Inflammatory macrophage treated with lipopolysaccharide for 1 hour (primary cell): Measurements from ENCODE around the gene SCNM1.
A peak's percentile ranks its signal among the peaks of the same experiment; 100 is the strongest.
"Not testable (repeated sequence)": the region's sequence is repeated elsewhere in the genome, so short reads cannot be mapped to it uniquely, and the experiment has no call there.

Experiments
- DNase-seq, 2 donors: peaks; one replicate each; pipeline ENCODE4 v3.0.0-alpha.2; 2020 to 2022

Gene SCNM1

DNA sequence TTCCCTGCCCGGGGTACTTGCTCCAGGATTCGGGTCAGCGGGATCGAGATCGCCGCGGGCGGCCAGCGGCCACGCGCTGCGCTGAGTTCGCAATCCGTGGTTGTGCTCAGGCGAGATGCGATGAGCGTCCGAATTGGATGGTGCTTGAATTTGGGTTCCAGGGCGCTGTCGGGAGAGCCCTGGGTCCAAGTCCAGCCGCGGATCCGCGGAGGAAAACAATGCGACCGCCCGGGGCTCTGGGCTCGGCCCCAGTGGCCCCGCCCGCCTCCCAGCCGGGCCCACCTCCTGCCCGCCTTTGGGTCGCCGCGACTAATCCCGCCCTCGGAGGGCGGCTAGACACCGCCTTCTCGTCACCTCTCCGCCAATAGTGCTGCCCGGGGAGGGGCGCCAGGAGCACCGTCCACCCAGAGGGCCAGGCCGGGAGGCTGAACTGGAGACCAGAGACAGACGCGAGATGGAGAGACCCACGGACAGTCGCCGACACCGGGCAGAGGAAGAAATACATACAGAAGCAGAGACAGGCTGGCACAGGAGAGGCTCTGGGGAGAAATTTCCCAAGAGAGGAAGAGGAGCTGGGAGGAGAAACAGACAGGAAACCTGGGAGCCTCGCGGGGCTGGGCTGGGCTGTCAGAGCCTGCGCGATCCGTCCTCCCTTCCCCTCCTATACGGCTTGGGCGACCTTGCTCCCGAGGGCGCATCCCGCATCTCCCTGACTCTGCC, 19.4 kb upstream of the SCNM1 start, which contains the start of gene SEMA6C:
Gene SEMA6C, minus strand, starts transcription at position 220 of the 720 bp plus-strand sequence. CDS start 4,010 bp downstream, outside the sequence.
- DNase-seq: peak; percentile 83 to 87

DNA sequence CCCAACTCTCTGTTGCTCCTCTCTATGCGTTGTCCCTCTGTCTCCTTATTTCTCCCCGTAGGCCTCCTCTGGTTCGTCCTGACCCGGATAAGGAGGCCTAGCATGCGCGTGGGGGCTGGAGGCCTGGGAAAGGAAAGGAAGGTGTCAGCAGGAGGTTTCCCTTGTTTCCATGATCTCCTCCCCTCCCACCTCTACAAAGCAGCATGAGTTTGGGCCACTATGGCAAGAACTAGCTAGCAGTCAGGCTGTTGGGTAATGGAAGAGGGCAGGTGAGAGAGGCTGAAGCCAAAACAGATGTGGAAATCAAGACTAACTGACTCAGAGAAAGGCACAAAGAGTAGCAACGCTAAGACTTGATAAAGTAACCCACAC, 18.8 kb upstream of the SCNM1 start:
- no peak for DNase-seq

- DNase-seq: no peak
Observed at GRCh38 chr1:151147665-151148064, 18.3 kb upstream of the SCNM1 start.

GRCh38 chr1:151156515-151156819, 9.5 kb upstream of the SCNM1 start, which contains the start of gene TNFAIP8L2:
TNFAIP8L2 (plus strand) TSS chr1:151156649; CDS start chr1:151158698, 2,049 bp downstream.
- DNase-seq: peak; percentile 78 to 80

DNA sequence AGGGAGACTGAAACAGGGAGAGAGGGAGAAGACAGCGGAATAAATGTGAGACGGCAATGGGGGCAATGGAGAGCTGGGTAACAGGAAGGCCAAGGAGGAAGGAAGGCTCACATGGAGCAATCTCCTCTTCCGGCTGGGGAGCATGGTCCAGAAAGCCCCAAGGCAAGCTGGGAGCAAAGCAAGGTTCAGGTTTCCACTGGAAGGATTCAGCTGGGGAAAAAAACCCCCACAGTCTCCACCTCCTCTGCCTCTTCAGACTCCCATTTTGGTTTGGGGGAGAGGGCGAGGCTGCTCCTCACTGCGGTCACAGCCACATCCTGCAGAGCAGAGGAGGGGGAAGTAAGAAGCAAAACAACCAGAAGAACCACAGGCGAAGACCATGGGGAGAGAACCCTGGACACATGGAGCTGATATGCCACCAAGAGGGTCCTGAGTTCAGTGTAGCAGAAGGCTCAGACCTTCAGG, 8.8 kb upstream of the SCNM1 start:
- peak; percentile 47 to 60 for DNase-seq

GRCh38 chr1:151158326-151158725, 7.6 kb upstream of the SCNM1 start:
- DNase-seq: peak; percentile 31 to 52

GRCh38 chr1:151158751-151159251, 7.1 kb upstream of the SCNM1 start:
- DNase-seq: no peak

- DNase-seq: peak; percentile 53 to 70
Observed at GRCh38 chr1:151159373-151159772, 6.6 kb upstream of the SCNM1 start.

DNA sequence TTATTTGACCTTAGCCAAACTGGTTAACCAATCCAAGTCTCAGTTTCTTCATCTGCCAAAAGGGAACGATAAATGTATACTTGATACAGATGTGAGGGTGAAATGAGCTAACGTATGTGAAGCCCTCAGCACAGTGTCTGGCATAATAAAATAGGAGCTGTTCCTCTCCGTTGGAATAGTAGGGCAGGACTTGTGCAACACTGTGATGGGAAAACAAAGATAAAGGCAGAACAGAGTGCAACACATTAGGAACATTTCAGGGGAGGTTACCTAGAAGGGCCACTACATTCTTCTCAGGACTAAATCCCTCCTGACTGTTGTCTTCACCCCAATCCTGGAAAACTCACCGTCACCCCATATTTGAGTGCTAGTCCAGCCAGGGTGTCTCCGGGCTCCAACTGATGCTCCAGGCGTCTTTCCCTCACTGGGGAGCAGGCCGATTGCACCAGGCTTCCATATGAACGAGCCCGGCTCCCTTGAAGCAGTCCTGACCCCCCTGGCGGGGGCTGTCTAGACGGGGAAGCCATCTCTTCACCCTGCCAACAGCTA, 1.1 kb upstream of the SCNM1 start:
- DNase-seq: no peak

- DNase-seq: no peak
Observed at GRCh38 chr1:151165281-151165737, 635 bp upstream of the SCNM1 start.

DNA sequence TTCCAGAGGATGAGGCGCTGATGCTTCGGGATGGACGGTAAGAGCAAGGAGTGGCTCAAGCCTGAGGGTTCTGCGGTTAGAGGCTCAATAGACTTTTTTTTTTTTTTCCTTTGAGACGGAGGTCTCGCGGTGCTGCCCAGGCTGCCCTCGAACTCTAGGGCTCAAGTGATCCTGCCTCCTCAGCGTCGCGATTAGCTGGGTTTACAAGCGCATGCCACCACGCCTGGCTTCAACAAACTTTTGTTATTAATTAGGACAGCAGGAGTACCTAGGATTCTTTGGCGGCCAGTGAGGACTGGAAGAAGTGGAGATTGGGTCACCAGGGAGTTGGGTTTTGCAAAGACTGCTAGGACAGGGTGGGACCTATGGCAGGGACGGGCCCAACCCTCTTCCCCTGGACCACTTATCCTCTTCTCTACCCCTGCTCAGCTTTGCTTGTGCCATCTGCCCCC, 587 bp downstream of the SCNM1 start:
- DNase-seq: peak in 1 of 2 donors; percentile 7

- DNase-seq: no peak
Observed at GRCh38 chr1:151167116-151167515, 1.2 kb downstream of the SCNM1 start.

GRCh38 chr1:151171190-151171589, 5.2 kb downstream of the SCNM1 start:
- no peak for DNase-seq

GRCh38 chr1:151175041-151175741, 9.2 kb downstream of the SCNM1 start:
- DNase-seq: no peak

- DNase-seq: peak in 1 of 2 donors; percentile 29
Observed at GRCh38 chr1:151175863-151176262, 9.9 kb downstream of the SCNM1 start, which contains the start of gene TMOD4. TMOD4 (minus strand) TSS chr1:151175981; CDS start chr1:151174875, 1,106 bp downstream.

DNA sequence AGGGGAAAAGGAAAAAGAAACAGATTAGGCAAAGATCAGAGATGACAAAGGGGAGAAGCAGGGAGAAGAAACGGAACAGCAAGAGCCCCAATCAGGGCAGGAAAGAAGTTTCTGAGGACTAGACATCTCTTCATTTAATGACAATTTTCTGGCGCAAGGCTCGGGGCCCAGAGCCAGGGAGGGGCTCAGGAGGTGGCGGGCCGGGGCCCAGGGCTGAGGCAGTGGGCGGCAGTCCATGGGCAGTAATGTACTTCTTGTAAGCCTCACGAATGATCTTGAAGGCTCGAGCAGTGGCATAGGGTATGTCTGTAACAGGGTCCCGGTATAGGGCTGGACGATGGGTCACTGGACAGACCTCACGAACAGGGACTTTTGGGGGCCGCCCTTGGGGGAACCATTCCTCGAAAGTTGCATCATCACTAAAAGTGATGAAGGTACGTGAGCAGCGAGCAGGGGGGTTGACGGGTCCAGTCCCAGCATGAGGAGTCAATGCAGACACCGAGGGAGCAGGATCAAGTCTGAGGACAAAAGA, 10.6 kb downstream of the SCNM1 start:
- DNase-seq: no peak

- DNase-seq: no peak
Observed at GRCh38 chr1:151184211-151184610, 18.3 kb downstream of the SCNM1 start.

DNA sequence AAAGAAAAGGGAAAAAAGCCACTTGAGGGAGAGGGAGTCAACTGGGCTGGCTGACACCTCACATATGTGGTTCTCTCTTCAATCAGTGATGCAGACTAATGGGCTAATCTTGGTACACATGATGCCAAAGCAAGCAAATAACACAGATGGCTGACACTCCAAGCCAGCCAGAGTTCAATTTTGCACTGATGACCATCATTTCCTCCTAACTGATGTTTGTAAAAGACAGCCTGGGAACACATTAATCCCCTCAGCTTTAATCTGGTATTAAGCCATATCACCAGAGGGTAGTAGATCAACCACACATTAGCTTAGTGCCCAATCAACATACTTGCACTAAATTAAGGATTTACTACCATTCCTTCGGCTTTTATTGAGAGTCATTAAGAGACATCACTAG, 21.3 kb downstream of the SCNM1 start:
- DNase-seq: no peak

- not testable (repeated sequence) for DNase-seq
Observed at GRCh38 chr1:151188667-151189066, 22.7 kb downstream of the SCNM1 start.

- peak; percentile 77 to 78 for DNase-seq
Observed at GRCh38 chr1:151189637-151190445, 23.9 kb downstream of the SCNM1 start, which contains the start of gene VPS72. VPS72 (minus strand) TSS chr1:151190197; CDS start chr1:151190121, 76 bp downstream.

DNA sequence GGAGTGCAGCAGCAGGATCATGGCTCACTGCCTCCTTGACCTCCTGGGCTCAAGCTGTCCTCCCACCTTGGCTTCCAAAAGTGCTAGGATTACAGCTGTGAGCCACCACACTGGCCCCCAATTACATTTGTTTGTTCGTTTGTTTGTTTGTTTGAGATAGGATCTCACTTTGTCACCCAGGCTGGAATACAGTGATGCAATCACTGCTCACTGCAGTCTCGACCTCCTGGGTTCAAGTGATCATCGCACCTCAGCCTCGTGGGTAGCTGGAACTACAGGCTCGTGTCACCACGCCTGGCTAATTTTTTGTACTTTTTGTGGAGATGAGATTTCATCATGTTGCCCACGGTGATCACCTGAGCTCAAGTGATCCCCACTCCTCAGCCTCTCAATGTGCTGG, 26.1 kb downstream of the SCNM1 start:
- no peak for DNase-seq

GRCh38 chr1:151193304-151193703, 27.4 kb downstream of the SCNM1 start:
- DNase-seq: no peak
